ENCODE measurements around the gene ABCG1.

The ABCG1 gene

GRCh38 chr21:42252778-42253340, 33.9 kb downstream of the ABCG1 start:
- DNase-seq = no peak

- DNase-seq = no peak
Observed at GRCh38 chr21:42253466-42253865, 34.5 kb downstream of the ABCG1 start.

GRCh38 chr21:42254083-42254482, 35.1 kb downstream of the ABCG1 start:
- no peak for DNase-seq

- no peak for DNase-seq
Observed at GRCh38 chr21:42254651-42255601, 36.0 kb downstream of the ABCG1 start.

GRCh38 chr21:42255825-42256224, 36.9 kb downstream of the ABCG1 start:
- no peak for DNase-seq

- DNase-seq = no peak
Observed at GRCh38 chr21:42256316-42256715, 37.4 kb downstream of the ABCG1 start.

- DNase-seq = peak; percentile 14
Observed at GRCh38 chr21:42257091-42257765, 38.3 kb downstream of the ABCG1 start.

- peak; percentile 81 for DNase-seq
Observed at GRCh38 chr21:42258150-42258884, 39.4 kb downstream of the ABCG1 start.

- DNase-seq = no peak
Observed at GRCh38 chr21:42258885-42259407, 40.0 kb downstream of the ABCG1 start.

- no peak for DNase-seq
Observed at GRCh38 chr21:42260121-42260520, 41.2 kb downstream of the ABCG1 start.

- peak; percentile 13 for DNase-seq
Observed at GRCh38 chr21:42261829-42262200, 42.9 kb downstream of the ABCG1 start.

GRCh38 chr21:42262831-42263231, 43.9 kb downstream of the ABCG1 start:
- no peak for DNase-seq

- no peak for DNase-seq
Observed at GRCh38 chr21:42263591-42264131, 44.7 kb downstream of the ABCG1 start.

GRCh38 chr21:42264245-42265195, 45.6 kb downstream of the ABCG1 start:
- DNase-seq = no peak

GRCh38 chr21:42265231-42265812, 46.4 kb downstream of the ABCG1 start:
- DNase-seq = no peak

GRCh38 chr21:42266971-42267556, 48.1 kb downstream of the ABCG1 start:
- DNase-seq = no peak

GRCh38 chr21:42269386-42269785, 50.4 kb downstream of the ABCG1 start:
- peak; percentile 86 for DNase-seq

GRCh38 chr21:42271065-42271464, 52.1 kb downstream of the ABCG1 start:
- DNase-seq = no peak

- no peak for DNase-seq
Observed at GRCh38 chr21:42272109-42272962, 53.4 kb downstream of the ABCG1 start.

Data from NCI-H69 (cell line).